GM12878 (cell line): ENCODE measurements around the gene CRTAP. TPM values are rescaled to one million over a fixed set of nuclear protein-coding genes. Genes with fewer than 3 reads are reported as not detected.

Experiments
- ATAC-seq: fragments of 200-7000 bp; cut with Tn5 transposase; 3 replicates; pipeline ENCODE4 v1.9.1; 2020; ENCODE audit warnings: mild to moderate bottlenecking, moderate library complexity
- BruUV-seq: library from RNA; stranded (reverse); fragments of 400-500 nt; replicated peaks from 2 replicates; lab custom pipeline; 2021; lab: Mats Ljungman, UMichigan
- CTCF ChIA-PET: fragments of 300-600 bp; sonication (Branson Sonifier 250); formaldehyde crosslinking; extraction: SDS; loops from one replicate; lab custom pipeline; 2021; ENCODE audit warnings: inconsistent platforms; lab: Yijun Ruan, JAX
- POLR2A ChIA-PET: fragments of 350-600 bp; formaldehyde crosslinking; extraction: SDS; loops from one replicate; lab custom pipeline; 2021; ENCODE audit warnings: inconsistent platforms; lab: Charles Lee
- RAD21 ChIA-PET: fragments of 300-600 bp; sonication (Branson Sonifier 250); formaldehyde crosslinking; loops from one replicate; lab custom pipeline; 2023; ENCODE audit warnings: antibody characterized with exemption; ENCODE audit not compliant: unreplicated experiment; lab: Charles Lee
- SMC1A ChIA-PET: fragments of 300-600 bp; sonication (Branson Sonifier 250); formaldehyde crosslinking; loops from one replicate; lab custom pipeline; 2023; ENCODE audit not compliant: unreplicated experiment, uncharacterized antibody; lab: Charles Lee
- DNase-seq: peaks from one replicate; pipeline ENCODE4 v3.0.0-alpha.2; 2011; ENCODE audit warnings: low read depth, low spot score
- FAIRE-seq: peaks from 3 replicates; lab custom pipeline; 2011; peaks lifted over from hg19 to GRCh38; lab: Jason Lieb, UNC
- H2AFZ ChIP-seq: 2 replicates; pipeline ENCODE4 v1.6.0; 2011; ENCODE audit warnings: low read depth, low read length, control low read depth; ENCODE audit not compliant: control insufficient read depth
- H3K27ac ChIP-seq: 2 replicates; pipeline ENCODE4 v1.5.1; 2011; ENCODE audit warnings: control low read depth; ENCODE audit not compliant: control insufficient read depth, insufficient read depth
- H3K27me3 ChIP-seq, 2 experiments: replicated peaks in 1 of 2; 2 replicates each; pipeline versions ENCODE4 v1.6.0 to v1.6.1; 2011; ENCODE audit warnings: low read length in 1 of 2; ENCODE audit not compliant: control insufficient read depth in 2 of 2, insufficient read depth in 2 of 2
- H3K36me3 ChIP-seq, 2 experiments: 2 replicates each; pipeline ENCODE4 v1.5.1; 2011; ENCODE audit warnings: low read length in 1 of 2; ENCODE audit not compliant: control insufficient read depth in 2 of 2, insufficient read depth in 2 of 2
- H3K4me1 ChIP-seq: 2 replicates; pipeline ENCODE4 v1.6.1; 2011; ENCODE audit warnings: mild to moderate bottlenecking, low read length, moderate library complexity, mixed read lengths; ENCODE audit not compliant: control insufficient read depth, insufficient read depth
- H3K4me2 ChIP-seq: 2 replicates; pipeline ENCODE4 v1.6.0; 2011; ENCODE audit warnings: control low read depth; ENCODE audit not compliant: control insufficient read depth, insufficient read depth
- H3K4me3 ChIP-seq: fragments of 200-600 bp; sonication (generic); 2 replicates; pipeline ENCODE4 v1.5.1; 2016
- H3K79me2 ChIP-seq: 2 replicates; pipeline ENCODE4 v1.6.0; 2011; ENCODE audit warnings: low read length; ENCODE audit not compliant: control insufficient read depth, insufficient read depth
- H3K9ac ChIP-seq: 2 replicates; pipeline ENCODE4 v1.8.0; 2011; ENCODE audit warnings: low read length, control low read depth, mixed read lengths; ENCODE audit not compliant: control insufficient read depth, insufficient read depth
- H3K9me3 ChIP-seq: replicated peaks from 3 replicates; pipeline ENCODE4 v1.5.1; 2011; ENCODE audit warnings: mild to moderate bottlenecking, low read length; ENCODE audit not compliant: control insufficient read depth, insufficient read depth
- H4K20me1 ChIP-seq: 2 replicates; pipeline ENCODE4 v1.6.0; 2011; ENCODE audit not compliant: control insufficient read depth, insufficient read depth
- BCL11A ChIP-seq: IDR thresholded peaks from 2 replicates; pipeline ENCODE4 v1.6.1; 2011; ENCODE audit warnings: low read depth, low read length
- CHD4 ChIP-seq: fragments of 200-600 bp; sonication (generic); IDR thresholded peaks from 2 replicates; pipeline ENCODE4 v1.6.1; 2016; ENCODE audit warnings: mild to moderate bottlenecking
- DPF2 ChIP-seq: fragments of 450-650 bp; IDR thresholded peaks from 2 replicates; pipeline ENCODE4 v1.6.1; 2017; ENCODE audit warnings: mild to moderate bottlenecking
- ETV6 ChIP-seq, 2 experiments: fragments of 450-650 bp in 1 of 2; IDR thresholded peaks in 1 of 2; conservative IDR thresholded peaks in 1 of 2; 2 replicates each; pipeline ENCODE4 v1.6.1; 2014; ENCODE audit warnings: antibody characterized with exemption in 1 of 2, borderline replicate concordance in 1 of 2, low read depth in 1 of 2, mild to moderate bottlenecking in 1 of 2, moderate library complexity in 1 of 2
- HSF1 ChIP-seq: fragments of 150-350 bp; IDR thresholded peaks from 2 replicates; pipeline ENCODE4 v1.6.1; 2014; ENCODE audit warnings: mild to moderate bottlenecking, low read depth, low read length
- IRF5 ChIP-seq: fragments of 450-650 bp; IDR thresholded peaks from 2 replicates; pipeline ENCODE4 v1.6.1; 2017; ENCODE audit warnings: borderline replicate concordance
- SMAD1 ChIP-seq: fragments of 450-650 bp; IDR thresholded peaks from 2 replicates; pipeline ENCODE4 v1.6.1; 2018; ENCODE audit warnings: mild to moderate bottlenecking, low read depth; ENCODE audit not compliant: partially characterized antibody
- SREBF1 ChIP-seq: IDR thresholded peaks from 2 replicates; pipeline ENCODE4 v1.6.1; 2012; ENCODE audit warnings: mild to moderate bottlenecking, low read length
- SUZ12 ChIP-seq: fragments of 200-600 bp; sonication (generic); IDR thresholded peaks from one replicate; pipeline ENCODE4 v1.6.1; 2018; ENCODE audit warnings: antibody characterized with exemption, mild to moderate bottlenecking; ENCODE audit not compliant: unreplicated experiment
- ZNF384 ChIP-seq: IDR thresholded peaks from 2 replicates; pipeline ENCODE4 v1.6.1; 2012; ENCODE audit warnings: low read depth, mild to moderate bottlenecking, low read length, improper control_type of control experiment, borderline replicate concordance
- WGBS: methylation state at CpG from one replicate; pipeline ENCODE4 v1.1.6; 2016; ENCODE audit warnings: low lambda C conversion rate; ENCODE audit not compliant: insufficient replicate concordance, insufficient coverage; ENCODE audit errors: missing lambda C conversion rate; 5-methylcytosine and 5-hydroxymethylcytosine counted together
- in situ Hi-C: fragments of 300-500 bp; cut with MboI; formaldehyde crosslinking; loops from 9 replicates; pipeline ENCODE4 v1.14.3; 2018; ENCODE audit warnings: mixed read lengths
- intact Hi-C: fragments of 100-400 bp; cut with micrococcal nuclease; formaldehyde crosslinking; loops from one replicate; pipeline ENCODE4 v1.14.2; 2022; ENCODE audit not compliant: unreplicated experiment
- polyA plus RNA-seq, 11 experiments: library from polyadenylated mRNA; depleted of rRNA in 4 of 11; unstranded in 6 of 11; stranded (reverse) in 5 of 11; fragments of >200 nt; fragmentation: Nextera tagmentation in 4 of 11; fragmentation: Illumina TruSeq in 1 of 11; extraction: Ambion mirVana in 4 of 11; extraction: Trizol in 1 of 11; gene quantifications; 1 replicate in 1 of 11; 2 replicates in 10 of 11; pipeline versions ENCODE4 v1.2.1 to v1.2.3, GENCODE V29; 2011 to 2016; ENCODE audit warnings: inconsistent platforms in 2 of 11, missing spikeins in 2 of 11, low read depth in 1 of 11
- total RNA-seq, 4 experiments: library from RNA; depleted of rRNA in 3 of 4; stranded (reverse); fragments of >200 nt in 3 of 4; fragmentation: Illumina TruSeq in 1 of 4; extraction: Trizol in 1 of 4; gene quantifications; 2 replicates each; pipeline versions ENCODE4 v1.2.1 to v1.2.3, GENCODE V29; 2013 to 2021

CRTAP gene
- total and polyA plus RNA-seq, 10 of the 15 experiments (the other 5 are each of a cell fraction or from before 2014, with no cell fraction given): 6.0 to 42.3 (median 23.3) TPM

DNA sequence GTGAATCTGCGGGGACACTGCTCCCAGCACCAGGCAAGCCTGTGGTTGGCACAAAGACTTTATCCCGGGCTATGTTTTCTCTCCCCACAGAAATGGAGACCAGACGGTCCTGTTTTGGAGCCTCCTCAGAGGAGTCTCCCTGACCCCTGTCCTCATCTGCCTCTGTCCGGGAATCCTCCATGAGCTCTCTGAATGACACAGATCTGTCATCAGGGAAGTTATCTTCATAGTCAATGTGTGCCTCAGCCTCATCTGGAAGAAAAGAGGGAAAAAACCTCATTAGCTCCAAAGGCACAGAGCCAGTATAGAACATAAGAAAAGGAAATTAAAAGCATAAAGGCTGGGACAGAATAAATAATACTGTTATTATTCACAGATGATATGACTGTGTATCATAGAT is 40.0 kb downstream of the CRTAP start:
- ATAC-seq: no peak
- DNase-seq: no peak
- Histone ChIP-seq H3K27ac (no peak overlapping the region), H3K4me2 (no peak overlapping the region), H3K27me3 (no peaks in the 10 kb centered on the region), H3K36me3 (no peaks in the 10 kb centered on the region), H2AFZ (no peak overlapping the region), H3K9ac (no peak overlapping the region), H3K9me3 (no peaks in the 10 kb centered on the region), H4K20me1 (no peaks in the 10 kb centered on the region), H3K79me2 (no peaks in the 10 kb centered on the region), H3K4me1 (no peaks in the 10 kb centered on the region), H3K4me3 (no peak overlapping the region)
- SMC1A ChIA-PET: interaction anchor here (0.6 to 0.8 kb wide), 2 partner anchors 28 to 219 kb away, joined by 3 to 4 read pairs; no protein-coding TSS in a partner anchor
- intact Hi-C loops (no loop called here), in situ Hi-C loops (no loop called here)
- RAD21 ChIA-PET: no interaction called here
- TF ChIP-seq HSF1 (no peak), DPF2 (no peak), IRF5 (no peak), BCL11A (no peak), SUZ12 (no peak), SMAD1 (no peak), ZNF384 (no peak), CHD4 (no peak), ETV6 (conservative IDR thresholded peaks at IDR 0.05 in 1 of 2, IDR thresholded peaks at IDR 0.05 in 1 of 2; ENCODE audit: borderline replicate concordance in 1 of 2, low read depth in 1 of 2) (no peak), SREBF1 (no peak)
- 38% methylated on average over 4 of the region's 4 CpGs for WGBS
- no TSS peak for BruUV-seq
- CTCF ChIA-PET: interaction anchor here (0.8 to 1.0 kb wide), 2 partner anchors 22 to 219 kb away, joined by 3 to 4 read pairs; no protein-coding TSS in a partner anchor
- POLR2A ChIA-PET: no interaction called here
- no peak for FAIRE-seq
